ENCODE data around the gene EP400. TPM values are rescaled to one million over a fixed set of nuclear protein-coding genes. Genes with fewer than 3 reads are reported as not detected.

The EP400 gene
- polyA plus RNA-seq, 1 donor (not counting 4 experiments of a cell fraction or from before 2014, with no cell fraction given): 4.1 TPM

DNA sequence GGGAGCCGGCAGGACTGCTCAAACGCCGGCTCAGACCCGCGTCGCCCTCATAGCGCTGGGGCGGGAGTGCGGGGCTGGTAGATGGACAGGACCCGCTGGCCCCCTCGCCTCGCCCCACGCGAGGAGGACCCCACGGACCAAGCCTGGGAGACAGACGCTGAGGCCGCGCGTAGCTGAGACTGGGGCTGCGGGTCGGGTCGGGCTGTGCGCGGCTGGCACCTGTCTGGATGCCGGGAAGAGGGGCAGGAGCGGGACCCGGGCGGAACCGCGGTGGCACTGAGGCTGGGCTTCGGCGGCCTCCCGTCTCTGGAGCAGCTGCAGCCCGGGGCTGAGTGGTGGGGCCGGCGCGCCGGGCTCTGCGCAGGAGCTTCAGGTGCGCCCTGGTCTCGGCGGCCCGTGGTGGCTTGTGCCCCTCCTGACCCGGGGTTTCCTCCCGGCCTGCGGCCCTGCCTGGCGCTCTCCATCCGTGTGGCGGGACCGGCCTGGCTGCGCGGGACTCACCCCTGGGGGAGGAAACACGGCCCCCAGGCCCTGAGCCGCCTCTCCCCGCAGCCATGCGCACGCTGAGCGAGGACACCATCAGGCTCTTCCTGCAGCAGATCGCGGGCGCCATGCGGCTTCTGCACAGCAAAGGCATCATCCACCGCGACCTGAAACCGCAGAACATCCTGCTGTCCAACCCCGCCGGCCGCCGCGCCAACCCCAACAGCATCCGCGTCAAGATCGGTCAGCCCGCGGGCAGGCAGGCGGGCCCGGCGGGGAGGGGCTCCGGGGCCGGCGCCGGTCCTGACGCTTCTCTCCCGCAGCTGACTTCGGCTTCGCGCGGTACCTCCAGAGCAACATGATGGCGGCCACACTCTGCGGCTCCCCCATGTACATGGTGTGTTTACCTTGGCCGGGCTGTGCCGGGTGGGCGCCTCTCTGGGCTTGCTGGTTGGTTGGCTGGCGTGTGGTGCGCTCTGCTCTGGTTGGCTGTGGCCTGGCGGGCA lies 41.4 kb upstream of the EP400 start:
- Histone ChIP-seq H3K36me3 (ENCODE audit: control insufficient read depth in 2 of 2, extremely low read depth in 1 of 2, insufficient read depth in 2 of 2, low read length in 2 of 2) (peaks cover 0 to 16% of the 10 kb centered on the region in 2 experiments), H3K9me1 (ENCODE audit: control insufficient read depth, extremely low read depth, insufficient read depth, low read length) (no peaks in the 10 kb centered on the region), H3K4me3 (ENCODE audit: control insufficient read depth in 2 of 3, extremely low read depth in 1 of 3, insufficient read depth in 2 of 3, low read depth in 1 of 3, low read length in 3 of 3) (no peak overlapping the region), H3K27ac (ENCODE audit: control insufficient read depth, insufficient read depth, low read length) (no peak overlapping the region), H4K20me1 (ENCODE audit: control insufficient read depth, extremely low read depth, insufficient read depth, low read length) (no peaks in the 10 kb centered on the region), H3K9ac (ENCODE audit: control insufficient read depth, extremely low read depth, insufficient read depth, low read length) (no peak overlapping the region), H3K4me1 (ENCODE audit: control insufficient read depth, extremely low read depth, insufficient read depth, low read length) (no peaks in the 10 kb centered on the region), H2AFZ (ENCODE audit: control insufficient read depth, low read length) (no peak overlapping the region), H3K9me3 (ENCODE audit: control insufficient read depth, low read depth, low read length) (no peaks in the 10 kb centered on the region), H3K4me2 (ENCODE audit: control insufficient read depth, extremely low read depth, insufficient read depth, low read depth, low read length) (no peak overlapping the region), H3K27me3 (ENCODE audit: control insufficient read depth, extremely low read depth, insufficient read depth, low read length) (no peaks in the 10 kb centered on the region), H3K79me2 (ENCODE audit: control insufficient read depth, insufficient read depth, low read length) (no peaks in the 10 kb centered on the region)
- dilution Hi-C loops (cut with MboI; ENCODE audit: extremely low pct_ligation_motif_present, low sequenced_read_pairs): no loop called here
- no peak for DNase-seq (ENCODE audit: low read depth, low spot score)
- no peak for TF ChIP-seq CTCF (optimal IDR thresholded peaks at IDR 0.05 in 1 of 3, IDR thresholded peaks at IDR 0.05 in 1 of 3, conservative IDR thresholded peaks at IDR 0.05 in 1 of 3; ENCODE audit: extremely low read depth in 1 of 3, insufficient read depth in 2 of 3, low read length in 3 of 3)
- TF ChIP-seq EZH2 (IDR thresholded peaks at IDR 0.05; ENCODE audit: low read length): no peak
- no peak for FAIRE-seq

DNA sequence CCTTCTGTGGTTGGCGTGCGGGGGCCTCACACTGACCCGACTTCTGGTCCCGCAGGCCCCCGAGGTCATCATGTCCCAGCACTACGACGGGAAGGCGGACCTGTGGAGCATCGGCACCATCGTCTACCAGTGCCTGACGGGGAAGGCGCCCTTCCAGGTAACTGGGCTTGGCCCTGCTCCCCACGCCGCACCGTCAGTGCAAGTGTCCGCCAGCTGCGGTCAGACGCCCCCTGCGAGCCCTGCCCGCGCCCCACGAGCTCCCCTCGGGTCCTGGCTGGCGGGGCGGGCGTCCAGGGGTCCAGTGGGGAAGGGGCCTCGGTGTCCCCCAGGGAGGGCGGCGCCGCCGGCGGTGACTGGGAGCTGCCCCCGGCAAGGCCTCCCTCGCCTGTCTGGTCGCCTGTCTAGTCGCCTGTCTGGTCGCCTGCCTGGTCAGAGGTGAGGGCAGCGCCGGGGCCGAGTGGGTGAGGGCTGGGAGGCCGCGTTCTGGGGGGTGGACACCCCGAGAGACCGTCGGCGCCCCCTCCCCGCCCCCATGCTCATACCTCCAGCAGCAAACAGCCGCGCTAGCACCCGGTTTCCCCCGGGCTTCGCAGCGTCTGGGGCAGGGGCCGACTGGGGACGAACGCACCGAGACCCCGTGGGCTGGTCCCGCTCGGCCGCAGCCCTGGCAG lies 40.5 kb upstream of the EP400 start:
- TF ChIP-seq EZH2 (IDR thresholded peaks at IDR 0.05; ENCODE audit: low read length) (no peak), CTCF (optimal IDR thresholded peaks at IDR 0.05 in 1 of 3, IDR thresholded peaks at IDR 0.05 in 1 of 3, conservative IDR thresholded peaks at IDR 0.05 in 1 of 3; ENCODE audit: extremely low read depth in 1 of 3, insufficient read depth in 2 of 3, low read length in 3 of 3) (no peak)

More for the DNA sequence above, 40.5 kb upstream of the EP400 start:
- Histone ChIP-seq H3K9me3 (ENCODE audit: control insufficient read depth, low read depth, low read length) (no peaks in the 10 kb centered on the region), H3K36me3 (ENCODE audit: control insufficient read depth in 2 of 2, extremely low read depth in 1 of 2, insufficient read depth in 2 of 2, low read length in 2 of 2) (peaks cover 0 to 18% of the 10 kb centered on the region in 2 experiments), H3K79me2 (ENCODE audit: control insufficient read depth, insufficient read depth, low read length) (no peaks in the 10 kb centered on the region), H2AFZ (ENCODE audit: control insufficient read depth, low read length) (no peak overlapping the region), H3K27ac (ENCODE audit: control insufficient read depth, insufficient read depth, low read length) (no peak overlapping the region), H3K27me3 (ENCODE audit: control insufficient read depth, extremely low read depth, insufficient read depth, low read length) (no peaks in the 10 kb centered on the region), H3K4me2 (ENCODE audit: control insufficient read depth, extremely low read depth, insufficient read depth, low read depth, low read length) (no peak overlapping the region), H3K9me1 (ENCODE audit: control insufficient read depth, extremely low read depth, insufficient read depth, low read length) (no peaks in the 10 kb centered on the region), H3K9ac (ENCODE audit: control insufficient read depth, extremely low read depth, insufficient read depth, low read length) (no peak overlapping the region), H3K4me1 (ENCODE audit: control insufficient read depth, extremely low read depth, insufficient read depth, low read length) (no peaks in the 10 kb centered on the region), H4K20me1 (ENCODE audit: control insufficient read depth, extremely low read depth, insufficient read depth, low read length) (no peaks in the 10 kb centered on the region), H3K4me3 (ENCODE audit: control insufficient read depth in 2 of 3, extremely low read depth in 1 of 3, insufficient read depth in 2 of 3, low read depth in 1 of 3, low read length in 3 of 3) (no peak overlapping the region)
- FAIRE-seq (no peak), DNase-seq (ENCODE audit: low read depth, low spot score) (no peak)
- dilution Hi-C loops (cut with MboI; ENCODE audit: extremely low pct_ligation_motif_present, low sequenced_read_pairs): no loop called here
